DOHH2 (cell line): Measurements from ENCODE around the gene PRB2.
"Not testable (repeated sequence)": the region's sequence is repeated elsewhere in the genome, so short reads cannot be mapped to it uniquely, and the experiment has no call there.

ENCODE experiments used
- H3F3A ChIP-seq: fragments of 200-600 bp; sonication (generic), shearing (Covaris generic); 2 replicates; pipeline ENCODE4 v1.6.0; 2016; ENCODE audit warnings: antibody characterized with exemption, mild to moderate bottlenecking; ENCODE audit not compliant: control insufficient read depth, insufficient read depth
- H3K27ac ChIP-seq: fragments of 200-600 bp; sonication (generic); 2 replicates; pipeline ENCODE4 v1.5.1; 2014; ENCODE audit warnings: low read depth, mild to moderate bottlenecking, low read length, moderate library complexity
- H3K27me3 ChIP-seq: fragments of 200-600 bp; sonication (generic); 2 replicates; pipeline ENCODE4 v1.6.1; 2014; ENCODE audit warnings: mild to moderate bottlenecking, low read length, mixed read lengths; ENCODE audit not compliant: control insufficient read depth
- H3K36me3 ChIP-seq: fragments of 200-600 bp; sonication (generic); 2 replicates; pipeline ENCODE4 v1.6.1; 2014; ENCODE audit warnings: mild to moderate bottlenecking, low read length, moderate library complexity, mixed read lengths; ENCODE audit not compliant: control insufficient read depth
- H3K4me1 ChIP-seq: fragments of 200-600 bp; sonication (generic); 2 replicates; pipeline ENCODE4 v1.6.1; 2014; ENCODE audit warnings: mild to moderate bottlenecking, low read length, mixed read lengths; ENCODE audit not compliant: control insufficient read depth
- H3K4me2 ChIP-seq: fragments of 200-600 bp; sonication (generic); 2 replicates; pipeline ENCODE4 v1.6.0; 2014; ENCODE audit warnings: mild to moderate bottlenecking, low read length, moderate library complexity
- H3K4me3 ChIP-seq: fragments of 200-600 bp; sonication (generic); 2 replicates; pipeline ENCODE4 v1.5.1; 2014; ENCODE audit warnings: mild to moderate bottlenecking, low read length, mixed read lengths
- H3K79me2 ChIP-seq: fragments of 200-600 bp; sonication (generic); 2 replicates; pipeline ENCODE4 v1.6.1; 2014; ENCODE audit warnings: mild to moderate bottlenecking, low read length, mixed read lengths; ENCODE audit not compliant: control insufficient read depth
- H3K9me2 ChIP-seq: fragments of 200-600 bp; sonication (generic); replicated peaks from 2 replicates; pipeline ENCODE4 v1.6.1; 2014; ENCODE audit warnings: mild to moderate bottlenecking, low read length, mixed read lengths; ENCODE audit not compliant: control insufficient read depth
- H3K9me3 ChIP-seq: fragments of 200-600 bp; sonication (generic); 2 replicates; pipeline ENCODE4 v1.6.1; 2014; ENCODE audit warnings: antibody characterized with exemption, low read length, mixed read lengths; ENCODE audit not compliant: control insufficient read depth, insufficient read depth
- H4K20me1 ChIP-seq: fragments of 200-600 bp; sonication (generic); 2 replicates; pipeline ENCODE4 v1.6.0; 2014; ENCODE audit warnings: low read depth, mild to moderate bottlenecking, antibody characterized with exemption, low read length, moderate library complexity; ENCODE audit not compliant: control insufficient read depth, insufficient read depth
- CTCF ChIP-seq: fragments of 200-600 bp; sonication (generic); IDR thresholded peaks from one replicate; pipeline ENCODE4 v1.5.1; 2014; ENCODE audit warnings: antibody characterized with exemption, mild to moderate bottlenecking, low read depth, low read length; ENCODE audit not compliant: poor library complexity, severe bottlenecking
- EZH2phosphoT487 ChIP-seq: fragments of 200-600 bp; sonication (generic); IDR thresholded peaks from 2 replicates; pipeline ENCODE4 v1.6.1; 2017; ENCODE audit warnings: borderline replicate concordance, mild to moderate bottlenecking, antibody characterized with exemption, low read length, moderate library complexity, mixed read lengths

Gene PRB2

GRCh38 chr12:11377420-11377819 lies 17.9 kb downstream of the PRB2 start:
- not testable (repeated sequence) for H3K79me2 ChIP-seq, H4K20me1 ChIP-seq, H3K36me3 ChIP-seq, H3K9me3 ChIP-seq, H3K4me1 ChIP-seq, H3F3A ChIP-seq, H3K27me3 ChIP-seq, H3K4me3 ChIP-seq, H3K9me2 ChIP-seq, H3K27ac ChIP-seq, H3K4me2 ChIP-seq

- H3K9me3 ChIP-seq, result no peaks in the 10 kb centered on the region
- H3K4me1 ChIP-seq, result no peaks in the 10 kb centered on the region
- H3F3A ChIP-seq, result no peaks in the 10 kb centered on the region
- no peaks in the 10 kb centered on the region for H3K27me3 ChIP-seq
- no peak overlapping the region for H3K4me2 ChIP-seq
- H3K36me3 ChIP-seq, result no peaks in the 10 kb centered on the region
- no peak for TF ChIP-seq EZH2phosphoT487
- no peak for TF ChIP-seq CTCF
- H3K27ac ChIP-seq, result no peak overlapping the region
- no peaks in the 10 kb centered on the region for H4K20me1 ChIP-seq
- no peaks in the 10 kb centered on the region for H3K79me2 ChIP-seq
- H3K9me2 ChIP-seq, result no peaks in the 10 kb centered on the region
- no peak overlapping the region for H3K4me3 ChIP-seq
Measured at GRCh38 chr12:11361151-11361550, 34.2 kb downstream of the PRB2 start.

DNA sequence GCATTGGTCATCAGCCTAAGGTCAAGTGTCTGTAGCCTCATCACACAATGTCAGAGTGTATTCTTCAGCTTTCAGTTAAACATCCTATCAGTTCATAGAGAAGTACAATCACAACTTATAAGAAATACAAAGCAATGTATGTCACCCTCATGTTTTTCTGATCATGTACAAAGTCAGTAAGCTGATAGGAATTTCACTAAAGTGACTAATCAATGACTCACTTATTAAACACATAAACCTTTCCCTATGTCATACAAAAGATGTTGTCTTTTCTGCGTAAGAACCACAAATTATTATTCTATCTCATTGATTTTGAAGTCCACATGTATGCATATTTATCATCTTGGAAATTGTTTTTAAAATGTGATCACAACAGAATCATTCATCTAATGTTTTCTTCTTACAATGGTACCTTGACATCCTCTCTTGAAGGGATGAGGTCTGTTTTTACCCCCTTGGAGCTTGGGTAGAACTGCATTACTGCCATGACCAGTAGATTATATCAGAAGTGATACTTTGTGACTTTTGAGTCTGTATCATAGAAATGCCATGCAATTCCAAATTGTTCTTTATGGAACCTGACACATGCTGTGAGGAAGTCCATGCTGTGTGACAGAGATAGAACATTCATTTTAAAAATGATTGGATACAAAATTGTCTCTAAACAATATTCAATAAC lies 35.0 kb downstream of the PRB2 start:
- not testable (repeated sequence) for H3K4me3 ChIP-seq, H3F3A ChIP-seq, H3K79me2 ChIP-seq, H3K36me3 ChIP-seq, H3K4me2 ChIP-seq, H3K9me2 ChIP-seq, H3K9me3 ChIP-seq, H3K27me3 ChIP-seq, H3K4me1 ChIP-seq, H4K20me1 ChIP-seq, H3K27ac ChIP-seq

GRCh38 chr12:11351736-11352135 lies 43.6 kb downstream of the PRB2 start:
- not testable (repeated sequence) for H3K4me1 ChIP-seq, H3F3A ChIP-seq, H3K27ac ChIP-seq, H3K4me2 ChIP-seq, H3K4me3 ChIP-seq, H3K9me2 ChIP-seq, H3K36me3 ChIP-seq, H4K20me1 ChIP-seq, H3K79me2 ChIP-seq, H3K9me3 ChIP-seq, H3K27me3 ChIP-seq

- Histone ChIP-seq H3K4me2 (no peak overlapping the region), H3K79me2 (no peaks in the 10 kb centered on the region), H3K9me2 (no peaks in the 10 kb centered on the region), H3K4me1 (no peaks in the 10 kb centered on the region), H3K36me3 (no peaks in the 10 kb centered on the region), H3K27ac (no peak overlapping the region), H3K9me3 (no peaks in the 10 kb centered on the region), H3F3A (no peaks in the 10 kb centered on the region), H3K4me3 (no peak overlapping the region), H4K20me1 (no peaks in the 10 kb centered on the region), H3K27me3 (no peaks in the 10 kb centered on the region)
- TF ChIP-seq CTCF (no peak), EZH2phosphoT487 (no peak)
Measured at GRCh38 chr12:11348439-11348838, 46.9 kb downstream of the PRB2 start.
